H1 (cell line): ENCODE results near the gene CYP2S1. TPM values are rescaled to one million over a fixed set of nuclear protein-coding genes. Genes with fewer than 3 reads are reported as not detected.

Experiments used
- CTCF ChIA-PET: fragments of 300-600 bp; sonication (Branson Sonifier 250); formaldehyde crosslinking; loops from one replicate; lab custom pipeline; 2021; ENCODE audit not compliant: partially characterized antibody; lab: Charles Lee
- POLR2A ChIA-PET: fragments of 300-600 bp; sonication (Branson Sonifier 250); formaldehyde crosslinking; loops from one replicate; lab custom pipeline; 2021; ENCODE audit warnings: inconsistent platforms; ENCODE audit not compliant: partially characterized antibody; lab: Charles Lee
- DNase-seq, 2 experiments: peaks; one replicate each; pipeline versions ENCODE4 v3.0.0 to v3.0.0-alpha.2; 2010 to 2022; ENCODE audit warnings: low spot score in 2 of 2, low read depth in 1 of 2, mixed read lengths in 1 of 2
- FAIRE-seq: peaks from 2 replicates; lab custom pipeline; 2011; peaks lifted over from hg19 to GRCh38; lab: Jason Lieb, UNC
- H2AFZ ChIP-seq: 2 replicates; pipeline ENCODE4 v1.8.1; 2012; ENCODE audit warnings: low read length, inconsistent platforms
- H2AK5ac ChIP-seq: 2 replicates; pipeline ENCODE4 v1.6.1; 2013; ENCODE audit warnings: low read depth, low read length
- H2BK120ac ChIP-seq: replicated peaks from 2 replicates; pipeline ENCODE3; 2013; ENCODE audit warnings: low read depth, low read length, inconsistent platforms
- H2BK12ac ChIP-seq: 2 replicates; pipeline ENCODE4 v1.6.1; 2013; ENCODE audit warnings: low read depth, low read length
- H2BK15ac ChIP-seq: 2 replicates; pipeline ENCODE4 v1.6.1; 2013; ENCODE audit warnings: low read length
- H2BK20ac ChIP-seq: 2 replicates; pipeline ENCODE4 v1.6.1; 2013; ENCODE audit warnings: low read length
- H2BK5ac ChIP-seq: 2 replicates; pipeline ENCODE4 v1.6.1; 2013; ENCODE audit warnings: low read depth, low read length
- H3K14ac ChIP-seq: 2 replicates; pipeline ENCODE4 v1.6.1; 2013; ENCODE audit warnings: inconsistent platforms; ENCODE audit not compliant: insufficient read length
- H3K18ac ChIP-seq: 2 replicates; pipeline ENCODE4 v1.6.1; 2013; ENCODE audit warnings: low read length; ENCODE audit errors: extremely low read depth
- H3K23ac ChIP-seq: 2 replicates; pipeline ENCODE4 v1.6.1; 2013; ENCODE audit warnings: inconsistent platforms; ENCODE audit not compliant: insufficient read length
- H3K23me2 ChIP-seq: 2 replicates; pipeline ENCODE4 v1.6.1; 2013; ENCODE audit warnings: low read depth, low read length
- H3K27ac ChIP-seq: 2 replicates; pipeline ENCODE4 v1.6.1; 2011; ENCODE audit warnings: low read depth, low read length, inconsistent platforms
- H3K27me3 ChIP-seq, 4 experiments: replicated peaks in 1 of 4; 1 replicate in 1 of 4; 2 replicates in 3 of 4; pipeline versions ENCODE4 v1.6.1 to v1.8.1; 2011 to 2013; ENCODE audit warnings: low read length in 3 of 4, mild to moderate bottlenecking in 3 of 4, inconsistent platforms in 2 of 4, mixed read lengths in 2 of 4, moderate library complexity in 1 of 4; ENCODE audit not compliant: control insufficient read depth in 3 of 4, insufficient read depth in 3 of 4; ENCODE audit errors: extremely low read depth in 1 of 4
- H3K36me3 ChIP-seq, 4 experiments: 2 replicates each; pipeline versions ENCODE4 v1.6.1 to v1.8.1; 2011 to 2013; ENCODE audit warnings: mild to moderate bottlenecking in 4 of 4, low read length in 3 of 4, moderate library complexity in 2 of 4, control low read depth in 1 of 4, inconsistent platforms in 1 of 4; ENCODE audit not compliant: insufficient read depth in 4 of 4, control insufficient read depth in 2 of 4
- H3K4ac ChIP-seq: replicated peaks from 2 replicates; pipeline ENCODE3; 2013; ENCODE audit warnings: low read length, low read depth, mixed read lengths, inconsistent platforms; ENCODE audit not compliant: insufficient read length
- H3K4me1 ChIP-seq, 4 experiments: replicated peaks in 1 of 4; 1 replicate in 1 of 4; 2 replicates in 3 of 4; pipeline versions ENCODE4 v1.6.1 to v1.8.1; 2011 to 2013; ENCODE audit warnings: low read length in 3 of 4, inconsistent platforms in 2 of 4, mixed read lengths in 1 of 4; ENCODE audit not compliant: insufficient read depth in 4 of 4, control insufficient read depth in 3 of 4
- H3K4me2 ChIP-seq, 2 experiments: 2 replicates each; pipeline versions ENCODE4 v1.6.1 to v1.8.1; 2011 to 2013; ENCODE audit warnings: low read depth in 2 of 2, low read length in 2 of 2, control low read depth in 1 of 2, inconsistent platforms in 1 of 2, mild to moderate bottlenecking in 1 of 2; ENCODE audit not compliant: insufficient read depth in 1 of 2
- H3K4me3 ChIP-seq, 4 experiments: fragments of 200-600, 300-600 bp in 1 of 4; sonication (generic), shearing (Covaris generic), sonication (Bioruptor Twin) in 1 of 4; 2 replicates each; pipeline versions ENCODE4 v1.5.1 to v1.8.1; 2011 to 2016; ENCODE audit warnings: low read length in 4 of 4, low read depth in 3 of 4, control low read depth in 2 of 4, inconsistent platforms in 2 of 4, mild to moderate bottlenecking in 2 of 4, mixed read lengths in 1 of 4, moderate library complexity in 1 of 4; ENCODE audit not compliant: insufficient read depth in 2 of 4; ENCODE audit errors: extremely low read depth in 1 of 4
- H3K56ac ChIP-seq: replicated peaks from 2 replicates; pipeline ENCODE3; 2013; ENCODE audit warnings: low read depth, mild to moderate bottlenecking, mixed read lengths, low read length, inconsistent platforms; ENCODE audit not compliant: insufficient read length
- H3K79me1 ChIP-seq: 2 replicates; pipeline ENCODE4 v1.6.1; 2013; ENCODE audit warnings: low read depth, low read length, control low read depth
- H3K79me2 ChIP-seq, 2 experiments: 2 replicates each; pipeline versions ENCODE4 v1.6.1 to v1.8.1; 2012 to 2013; ENCODE audit warnings: low read length in 2 of 2, mild to moderate bottlenecking in 2 of 2, inconsistent platforms in 1 of 2; ENCODE audit not compliant: insufficient read depth in 2 of 2, control insufficient read depth in 1 of 2
- H3K9ac ChIP-seq, 4 experiments: replicated peaks in 1 of 4; 1 replicate in 1 of 4; 2 replicates in 3 of 4; pipeline versions ENCODE4 v1.6.1 to v1.8.1; 2011 to 2013; ENCODE audit warnings: low read depth in 3 of 4, low read length in 3 of 4, control low read depth in 2 of 4, mild to moderate bottlenecking in 2 of 4, moderate library complexity in 2 of 4, inconsistent platforms in 1 of 4; ENCODE audit errors: extremely low read depth in 1 of 4
- H3K9me3 ChIP-seq, 2 experiments: 2 replicates each; pipeline versions ENCODE4 v1.6.1 to v1.8.1; 2012 to 2013; ENCODE audit warnings: mild to moderate bottlenecking in 2 of 2, moderate library complexity in 2 of 2, control low read depth in 1 of 2, inconsistent platforms in 1 of 2, low read depth in 1 of 2, low read length in 1 of 2, mixed read lengths in 1 of 2; ENCODE audit not compliant: insufficient read depth in 2 of 2
- H4K20me1 ChIP-seq, 2 experiments: replicated peaks in 1 of 2; 2 replicates each; pipeline versions ENCODE3 to v1.8.1; 2011 to 2013; ENCODE audit warnings: inconsistent platforms in 2 of 2, low read length in 2 of 2, mild to moderate bottlenecking in 1 of 2; ENCODE audit not compliant: insufficient read depth in 2 of 2, control insufficient read depth in 1 of 2
- H4K5ac ChIP-seq: 2 replicates; pipeline ENCODE4 v1.6.1; 2013; ENCODE audit warnings: low read length, low read depth, mixed read lengths, inconsistent platforms; ENCODE audit not compliant: insufficient read length
- H4K8ac ChIP-seq: 2 replicates; pipeline ENCODE4 v1.8.0; 2013; ENCODE audit warnings: mild to moderate bottlenecking, moderate library complexity, low read length, inconsistent platforms; ENCODE audit not compliant: insufficient read depth; ENCODE audit errors: extremely low read depth
- H4K91ac ChIP-seq: replicated peaks from 2 replicates; pipeline ENCODE3; 2013; ENCODE audit warnings: low read length, mixed read lengths, inconsistent platforms; ENCODE audit not compliant: insufficient read length
- BACH1 ChIP-seq: IDR thresholded peaks from 2 replicates; pipeline ENCODE4 v1.6.1; 2012; ENCODE audit warnings: low read length, improper control_type of control experiment
- HDAC6 ChIP-seq: IDR thresholded peaks from one replicate; pipeline ENCODE4 v1.7.1; 2012; ENCODE audit warnings: low read depth, mild to moderate bottlenecking, inconsistent platforms, low read length, moderate library complexity
- RBBP5 ChIP-seq: IDR thresholded peaks from 2 replicates; pipeline ENCODE4 v1.7.1; 2012; ENCODE audit warnings: low read depth, mild to moderate bottlenecking, inconsistent platforms, low read length, moderate library complexity, borderline replicate concordance
- RNF2 ChIP-seq: fragments of 200-900, 300-1000 bp; sonication (generic); IDR thresholded peaks from 2 replicates; pipeline ENCODE4 v1.7.1; 2016; ENCODE audit warnings: borderline replicate concordance, low read depth, mild to moderate bottlenecking, antibody characterized with exemption, low read length; ENCODE audit not compliant: poor library complexity, severe bottlenecking; ENCODE audit errors: missing control alignments
- SAP30 ChIP-seq: fragments of 300-600 bp; sonication (generic); IDR thresholded peaks from 2 replicates; pipeline ENCODE4 v1.7.1; 2012; ENCODE audit warnings: low read length, moderate library complexity, mild to moderate bottlenecking, inconsistent platforms; ENCODE audit not compliant: insufficient read depth, insufficient replicate concordance
- TAF1 ChIP-seq: IDR thresholded peaks from 2 replicates; pipeline ENCODE4 v1.6.1; 2011; ENCODE audit warnings: mild to moderate bottlenecking, low read depth, low read length
- TBP ChIP-seq: IDR thresholded peaks from 2 replicates; pipeline ENCODE4 v1.6.1; 2011; ENCODE audit warnings: low read depth, low read length, improper control_type of control experiment
- ZNF274 ChIP-seq: IDR thresholded peaks from 2 replicates; pipeline ENCODE4 v1.7.0; 2012; ENCODE audit warnings: low read length, borderline replicate concordance; ENCODE audit errors: extremely low read depth
- WGBS, 2 experiments: shearing (Covaris generic) in 1 of 2; methylation state at CpG; one replicate each; pipeline versions ENCODE4 v1.1.6 to v1.1.7; 2013 to 2015; ENCODE audit warnings: low lambda C conversion rate in 2 of 2, mixed read lengths in 2 of 2, inconsistent platforms in 1 of 2, low coverage in 1 of 2, missing lambda C conversion rate in 1 of 2; ENCODE audit not compliant: insufficient replicate concordance in 2 of 2, insufficient coverage in 1 of 2, insufficient read length in 1 of 2; ENCODE audit errors: extremely low coverage in 1 of 2, missing lambda C conversion rate in 1 of 2; 5-methylcytosine and 5-hydroxymethylcytosine counted together
- polyA plus RNA-seq, 7 experiments: library from polyadenylated mRNA; depleted of rRNA in 3 of 7; stranded (reverse) in 5 of 7; unstranded in 2 of 7; fragments of >200 nt in 5 of 7; fragments of 200-250 nt in 2 of 7; gene quantifications; 1 replicate in 5 of 7; 2 replicates in 1 of 7; 4 replicates in 1 of 7; pipeline versions ENCODE4 v1.2.1 to v1.2.3, GENCODE V29; 2011 to 2013; ENCODE audit warnings: missing spikeins in 2 of 7, mixed read lengths in 2 of 7
- total RNA-seq: library from RNA; stranded (reverse); fragmentation: NEBNext Ultra II Directional; extraction: Animal tissue kit (Norgen Biotek cat#: 25700); gene quantifications from 2 replicates; pipeline ENCODE4 v1.2.1, GENCODE V29; 2021

The CYP2S1 gene
- total and polyA plus RNA-seq, 2 of the 8 experiments (the other 6 are each of a cell fraction or from before 2014, with no cell fraction given), result 97.9 to 245 TPM

DNA sequence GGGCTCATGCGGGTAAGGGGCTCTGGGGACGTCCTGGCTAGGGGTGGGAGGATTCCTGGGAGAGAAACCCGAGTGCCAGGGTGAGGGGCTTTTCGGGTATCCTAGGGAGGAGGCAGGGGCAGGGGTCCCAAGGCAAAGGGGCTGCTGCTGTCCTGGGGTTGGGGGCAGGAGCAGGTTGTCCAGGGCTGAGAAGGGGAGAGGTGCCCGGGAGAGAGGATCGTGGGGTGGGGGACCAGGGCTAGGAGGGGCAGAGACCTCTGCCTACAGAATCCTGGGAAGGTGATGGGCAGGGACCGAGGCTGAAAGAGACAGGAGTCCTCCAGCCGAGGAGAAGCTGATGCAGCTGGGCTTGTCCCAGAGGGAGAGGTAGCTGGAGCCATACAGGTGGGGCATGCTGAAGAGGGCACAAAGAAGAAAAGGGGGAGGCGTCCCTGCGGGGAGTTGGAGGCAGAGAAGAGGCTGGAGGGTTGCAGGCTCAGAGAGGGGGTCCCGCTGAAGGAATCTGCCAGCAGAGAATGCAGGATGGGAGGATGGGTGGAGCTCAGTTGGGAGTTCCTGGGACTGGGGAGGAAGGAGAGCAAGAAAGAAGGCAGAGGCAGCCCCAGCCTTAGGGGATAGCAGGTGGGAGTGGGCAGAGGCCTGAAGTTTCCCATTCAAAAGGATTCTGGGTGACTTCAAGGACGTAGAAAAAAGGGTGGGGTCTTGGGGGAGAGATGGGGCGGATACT is 574 bp downstream of the CYP2S1 start:
- peaks cover 19% of the 10 kb centered on the region for H3K23me2 ChIP-seq
- H3K9me3 ChIP-seq, result no peaks in the 10 kb centered on the region
- H3K4ac ChIP-seq, result peak overlapping the region; percentile 87
- no peak for DNase-seq
- peak overlapping the region; percentile 71 for H3K18ac ChIP-seq
- H4K20me1 ChIP-seq, result peaks cover 2 to 21% of the 10 kb centered on the region in 2 experiments
- H3K79me1 ChIP-seq, result peaks cover 11% of the 10 kb centered on the region
- H3K4me1 ChIP-seq, result peaks cover 13 to 25% (median 20%) of the 10 kb centered on the region in 4 experiments
- ChIA-PET CTCF (interaction anchor here (0.9 to 3.8 kb wide), 6 partner anchors 10 to 69 kb away, joined by 3 to 24 read pairs (median 3); no protein-coding TSS in a partner anchor), POLR2A (interaction anchor here (1.0 to 3.0 kb wide), 15 partner anchors 10 to 115 kb away, joined by 3 to 24 read pairs (median 4); partner anchors contain the start of genes AXL and HNRNPUL1)
- H3K9ac ChIP-seq, result peak overlapping the region; percentile 54 to 77 (median 64)
- no peak overlapping the region for H2BK20ac ChIP-seq
- H2BK5ac ChIP-seq, result peak overlapping the region; percentile 8
- H2BK120ac ChIP-seq, result no peak overlapping the region
- no peak overlapping the region for H3K23ac ChIP-seq
- H2AK5ac ChIP-seq, result no peak overlapping the region
- H2BK12ac ChIP-seq, result 0 out of 2 replicates have a peak overlapping the region, but pooled peaks have one; percentile 0
- H4K5ac ChIP-seq, result peak overlapping the region; percentile 69
- H2AFZ ChIP-seq, result no peak overlapping the region
- H3K14ac ChIP-seq, result peak overlapping the region; percentile 3
- H3K56ac ChIP-seq, result peak overlapping the region; percentile 91
- peak overlapping the region; percentile 79 to 90 for H3K4me2 ChIP-seq
- WGBS, 2 experiments, result 2% methylated on average over 13 of the region's 13 CpGs; no CpG with 5 or more reads in 1 of the 2 experiments
- H3K27me3 ChIP-seq, result no peaks in the 10 kb centered on the region
- TF ChIP-seq ZNF274 (no peak), RNF2 (no peak), RBBP5 (no peak), HDAC6 (no peak), TBP (no peak), SAP30 (peak; percentile 74), TAF1 (no peak), BACH1 (no peak)
- H2BK15ac ChIP-seq, result 0 out of 2 replicates have a peak overlapping the region, but pooled peaks have one; percentile 16
- no peak overlapping the region for H4K8ac ChIP-seq
- H3K4me3 ChIP-seq, result peak overlapping the region; percentile 72 to 93 (median 80)
- FAIRE-seq, result no peak
- H4K91ac ChIP-seq, result peak overlapping the region; percentile 4
- H3K79me2 ChIP-seq, result peaks cover 10 to 66% of the 10 kb centered on the region in 2 experiments
- H3K27ac ChIP-seq, result peak overlapping the region; percentile 48; the same call in 1 of the 2 replicates
- H3K36me3 ChIP-seq, result peaks cover 13 to 43% (median 25%) of the 10 kb centered on the region in 4 experiments; a peak in 7 of 8 replicates
